Dendritic cell treated with granulocyte-macrophage colony-stimulating factor and Interleukin-4, amounts not matched to agents 40 ng/mL and 50 ng/mL, for 4 days (primary cell): ENCODE results near the gene PRPF6.
"Not testable (repeated sequence)": the region's sequence is repeated elsewhere in the genome, so short reads cannot be mapped to it uniquely, and the experiment has no call there.

ENCODE experiments used
- H3K27ac Mint-ChIP-seq: one replicate; pipeline ENCODE4 v1.8.0; 2022; ENCODE audit warnings: mild to moderate bottlenecking, mixed read lengths
- H3K27me3 Mint-ChIP-seq: one replicate; pipeline ENCODE4 v1.8.0; 2022; ENCODE audit warnings: mild to moderate bottlenecking, mixed read lengths
- H3K36me3 Mint-ChIP-seq: one replicate; pipeline ENCODE4 v1.8.0; 2022; ENCODE audit warnings: low read depth, mixed read lengths
- H3K4me1 Mint-ChIP-seq: one replicate; pipeline ENCODE4 v1.8.0; 2022; ENCODE audit warnings: low read depth, mixed read lengths
- H3K4me3 Mint-ChIP-seq: one replicate; pipeline ENCODE4 v1.8.0; 2022; ENCODE audit warnings: mild to moderate bottlenecking, moderate library complexity, mixed read lengths
- H3K9me3 Mint-ChIP-seq: one replicate; pipeline ENCODE4 v1.8.0; 2022; ENCODE audit warnings: mixed read lengths
- intact Hi-C: fragments of 100-400 bp; cut with micrococcal nuclease; formaldehyde crosslinking; loops from one replicate; pipeline ENCODE4 v1.15.0; 2022

Gene PRPF6

DNA sequence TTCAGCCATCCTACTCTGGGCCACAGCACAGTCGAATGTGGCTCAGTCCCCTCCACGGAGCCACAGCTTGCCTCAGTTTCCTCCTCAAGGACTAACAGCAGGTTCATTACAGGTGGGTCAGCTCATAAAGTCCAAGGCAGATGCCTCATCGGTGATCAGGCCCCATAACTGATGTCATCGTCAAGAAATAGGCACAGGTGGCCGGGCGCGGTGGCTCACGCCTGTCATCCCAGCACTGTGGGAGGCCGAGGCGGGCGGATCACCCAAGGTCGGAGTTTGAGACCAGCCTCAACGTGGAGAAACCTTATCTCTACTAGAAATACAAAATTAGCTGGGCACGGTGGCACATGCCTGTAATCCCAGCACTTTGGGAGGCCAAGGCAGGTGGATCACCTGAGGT, 28.2 kb upstream of the PRPF6 start:
- Mint-ChIP-seq H3K4me1 (peaks cover 79% of the 10 kb centered on the region), H3K27ac (no peak overlapping the region), H3K36me3 (peaks cover 64% of the 10 kb centered on the region), H3K4me3 (no peak overlapping the region), H3K9me3 (no peaks in the 10 kb centered on the region), H3K27me3 (peaks cover under 1% of the 10 kb centered on the region)
- intact Hi-C loops: no loop called here

DNA sequence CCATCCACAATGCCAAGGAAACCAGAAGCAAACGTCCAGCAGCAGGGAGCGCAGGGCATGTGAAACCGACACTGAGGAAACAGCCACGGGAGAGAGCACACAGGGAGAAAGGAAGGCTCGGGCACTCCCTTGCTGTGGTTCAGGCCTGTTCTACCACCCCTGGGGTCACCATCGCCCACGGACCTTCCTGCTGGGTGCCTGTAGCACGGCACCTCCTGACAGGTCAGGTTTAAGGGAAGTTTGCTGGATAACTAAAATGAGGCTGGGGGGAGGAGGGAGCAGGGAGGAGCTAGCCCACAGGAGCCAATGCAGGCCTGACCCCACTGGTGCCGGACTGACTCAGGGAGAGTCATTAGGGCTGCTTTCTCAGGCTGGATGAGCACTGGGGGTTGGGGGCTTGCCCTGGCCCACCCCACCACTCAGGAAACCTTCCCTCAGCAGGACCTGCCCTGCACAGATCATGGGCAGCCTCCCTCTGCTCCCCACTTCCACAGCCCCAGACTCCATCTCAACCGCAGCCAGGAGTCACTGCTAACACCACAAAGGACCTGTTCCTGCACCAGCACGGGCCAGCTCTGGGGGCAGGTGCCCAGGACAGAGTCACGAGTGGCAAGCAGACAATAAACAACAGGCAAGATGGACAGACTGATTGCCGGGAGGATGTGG, 27.0 kb upstream of the PRPF6 start:
- peaks cover 73% of the 10 kb centered on the region for H3K4me1 Mint-ChIP-seq
- H3K36me3 Mint-ChIP-seq: peaks cover 59% of the 10 kb centered on the region
- no peaks in the 10 kb centered on the region for H3K9me3 Mint-ChIP-seq
- intact Hi-C loops: no loop called here
- peaks cover 2% of the 10 kb centered on the region for H3K27me3 Mint-ChIP-seq
- peak overlapping the region; percentile 57 for H3K4me3 Mint-ChIP-seq
- H3K27ac Mint-ChIP-seq: peak overlapping the region; percentile 41

DNA sequence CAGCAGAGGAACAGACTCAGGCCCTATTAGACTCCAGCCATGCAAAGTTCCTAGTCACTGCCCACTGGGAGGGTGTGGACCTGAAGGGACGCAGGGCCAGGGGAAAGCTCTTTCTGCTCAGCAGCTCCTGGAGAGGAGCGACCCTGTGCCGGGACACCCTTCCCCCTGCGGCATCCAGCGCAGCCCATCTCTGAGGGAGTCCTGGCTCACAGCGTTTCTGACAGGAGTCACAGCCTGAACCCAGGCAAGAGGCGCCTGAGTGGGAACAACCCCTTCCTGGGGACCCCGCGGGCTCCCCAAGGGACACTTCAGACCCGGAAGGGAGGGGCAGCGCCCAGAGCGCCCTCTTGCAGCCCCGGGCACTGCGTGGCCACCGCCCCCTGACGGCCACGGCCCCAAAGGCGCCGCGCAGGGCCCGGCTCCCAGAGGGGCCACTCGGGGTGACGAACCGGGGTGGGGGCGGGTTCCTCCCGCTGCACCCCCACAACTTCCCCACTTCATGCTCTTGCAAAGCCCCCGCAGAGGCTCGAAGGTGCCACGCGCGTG, 25.6 kb upstream of the PRPF6 start:
- H3K9me3 Mint-ChIP-seq: no peaks in the 10 kb centered on the region
- peak overlapping the region; percentile 84 for H3K27ac Mint-ChIP-seq
- H3K4me1 Mint-ChIP-seq: peaks cover 61% of the 10 kb centered on the region
- H3K4me3 Mint-ChIP-seq: peak overlapping the region; percentile 84
- H3K36me3 Mint-ChIP-seq: peaks cover 63% of the 10 kb centered on the region
- intact Hi-C loops: loop anchor here (1.0 to 5.0 kb wide), 2 partner anchors 13 to 418 kb away; partner anchors contain the start of gene PTK6
- H3K27me3 Mint-ChIP-seq: peaks cover 2% of the 10 kb centered on the region

DNA sequence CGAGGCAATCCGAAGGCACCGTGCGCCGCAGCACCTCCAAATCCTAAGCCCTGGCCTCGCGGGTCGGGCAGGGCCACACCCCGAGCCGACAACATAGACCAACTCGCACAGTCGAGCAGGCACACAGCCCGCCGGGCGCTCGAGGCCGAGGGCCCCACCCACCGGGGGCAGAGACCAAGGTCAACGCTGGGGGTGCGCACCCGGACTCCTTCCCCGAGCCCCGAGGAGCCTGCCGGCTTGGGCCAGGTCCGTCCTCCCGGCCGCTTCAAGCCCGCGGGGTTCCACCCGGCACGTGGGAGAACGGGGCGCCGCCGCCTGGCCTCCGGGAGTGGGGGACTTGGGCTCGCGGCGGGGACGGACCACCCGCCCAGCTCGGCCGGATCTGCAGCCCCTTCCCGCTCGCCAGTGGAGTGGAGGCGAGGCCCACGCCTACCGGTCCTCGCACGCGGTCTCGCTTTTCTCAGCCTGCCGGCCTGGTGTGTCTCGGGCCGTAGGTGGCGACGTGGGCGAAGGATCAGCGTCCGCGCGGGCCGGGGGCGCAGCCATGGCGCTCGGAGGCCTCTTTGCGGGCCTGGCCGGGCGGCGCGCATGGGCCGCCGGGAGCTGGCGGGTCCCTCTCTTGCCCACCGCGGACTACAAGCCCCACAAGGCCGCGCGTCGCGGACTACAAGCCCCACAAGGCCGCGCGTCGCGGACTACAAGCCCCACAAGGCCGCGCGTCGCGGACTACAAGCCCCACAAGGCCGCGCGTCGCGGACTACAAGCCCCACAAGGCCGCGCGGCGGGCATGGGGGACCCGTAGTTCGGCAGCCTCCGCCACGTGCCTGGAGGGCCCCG, 24.9 kb upstream of the PRPF6 start, which contains the start of gene UCKL1:
Gene UCKL1, minus strand, starts transcription at position 590 of the 837 bp plus-strand sequence. Its CDS starts 44 bp downstream, at position 546.
- peak within 1 kb of the TSS; percentile 84 for H3K27ac Mint-ChIP-seq
- peaks cover 2% of the 10 kb centered on the region for H3K27me3 Mint-ChIP-seq
- intact Hi-C loops: loop anchor here (1.0 to 5.0 kb wide), 2 partner anchors 14 to 419 kb away; partner anchors contain the start of gene PTK6
- no peaks in the 10 kb centered on the region for H3K9me3 Mint-ChIP-seq
- H3K4me3 Mint-ChIP-seq: peak within 1 kb of the TSS; percentile 84
- H3K36me3 Mint-ChIP-seq: peaks cover 59% of the 10 kb centered on the region
- peaks cover 54% of the 10 kb centered on the region for H3K4me1 Mint-ChIP-seq

DNA sequence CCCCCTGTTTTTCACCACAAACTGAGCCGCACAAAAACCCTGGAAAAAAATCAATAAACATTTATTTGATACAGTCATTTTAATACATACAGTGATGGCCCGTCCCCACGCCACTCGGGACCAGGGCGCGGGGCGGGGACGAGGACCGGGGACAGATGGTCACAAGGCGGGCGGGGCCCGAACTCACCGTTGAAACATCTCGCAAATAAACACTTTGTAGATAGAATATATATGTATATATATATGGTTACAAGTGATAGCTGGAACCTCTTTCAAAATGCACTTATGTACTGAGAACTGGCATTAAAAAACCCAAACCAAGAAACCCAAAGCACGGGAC, 24.3 kb upstream of the PRPF6 start:
- Mint-ChIP-seq H3K36me3 (peaks cover 65% of the 10 kb centered on the region), H3K27ac (peak overlapping the region; percentile 84), H3K9me3 (no peaks in the 10 kb centered on the region), H3K4me1 (peaks cover 48% of the 10 kb centered on the region), H3K27me3 (peaks cover 2% of the 10 kb centered on the region), H3K4me3 (peak overlapping the region; percentile 75)
- intact Hi-C loops: loop anchor here (5.0 kb wide), 1 partner anchor 419 kb away; the partner anchor contains the start of gene PTK6

DNA sequence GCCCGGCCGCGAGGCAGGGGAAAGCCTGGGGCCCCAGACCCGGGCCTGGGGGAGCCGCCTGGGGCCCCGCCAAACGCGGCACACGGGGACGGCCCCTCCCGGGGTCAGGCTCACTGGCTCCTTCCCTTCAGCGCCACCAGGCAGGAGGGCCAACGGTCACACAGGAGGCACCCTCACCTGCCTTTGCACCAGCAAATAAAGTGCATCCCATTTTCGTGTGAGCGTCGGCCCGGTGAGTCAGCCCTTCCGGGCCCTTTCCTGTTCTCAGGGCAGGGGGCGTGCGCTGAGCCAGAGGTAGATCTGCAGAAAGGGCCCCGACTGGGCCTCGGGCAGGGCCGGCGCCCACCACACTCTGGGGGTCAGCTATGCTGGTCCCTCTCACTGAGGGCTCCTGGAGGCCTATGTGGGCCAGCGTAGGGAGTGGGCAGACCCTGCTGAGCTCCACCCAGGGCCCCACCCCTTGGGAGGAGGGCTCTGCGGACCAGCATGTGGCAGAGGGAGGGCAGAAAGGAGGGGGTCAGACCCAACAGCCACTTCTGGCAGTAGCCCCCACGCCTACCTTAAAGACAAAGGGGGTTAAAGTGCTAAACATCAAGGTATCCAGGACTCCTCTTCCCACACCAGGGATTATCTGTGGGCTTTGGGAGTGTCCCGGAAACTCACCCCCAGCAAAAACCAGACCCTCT, 23.8 kb upstream of the PRPF6 start:
- H3K4me3 Mint-ChIP-seq: peak overlapping the region; percentile 59
- H3K36me3 Mint-ChIP-seq: peaks cover 66% of the 10 kb centered on the region
- H3K27ac Mint-ChIP-seq: peak overlapping the region; percentile 84
- H3K4me1 Mint-ChIP-seq: peaks cover 43% of the 10 kb centered on the region
- H3K9me3 Mint-ChIP-seq: no peaks in the 10 kb centered on the region
- H3K27me3 Mint-ChIP-seq: peaks cover 2% of the 10 kb centered on the region
- intact Hi-C loops: loop anchor here (5.0 kb wide), 1 partner anchor 420 kb away; the partner anchor contains the start of gene PTK6

DNA sequence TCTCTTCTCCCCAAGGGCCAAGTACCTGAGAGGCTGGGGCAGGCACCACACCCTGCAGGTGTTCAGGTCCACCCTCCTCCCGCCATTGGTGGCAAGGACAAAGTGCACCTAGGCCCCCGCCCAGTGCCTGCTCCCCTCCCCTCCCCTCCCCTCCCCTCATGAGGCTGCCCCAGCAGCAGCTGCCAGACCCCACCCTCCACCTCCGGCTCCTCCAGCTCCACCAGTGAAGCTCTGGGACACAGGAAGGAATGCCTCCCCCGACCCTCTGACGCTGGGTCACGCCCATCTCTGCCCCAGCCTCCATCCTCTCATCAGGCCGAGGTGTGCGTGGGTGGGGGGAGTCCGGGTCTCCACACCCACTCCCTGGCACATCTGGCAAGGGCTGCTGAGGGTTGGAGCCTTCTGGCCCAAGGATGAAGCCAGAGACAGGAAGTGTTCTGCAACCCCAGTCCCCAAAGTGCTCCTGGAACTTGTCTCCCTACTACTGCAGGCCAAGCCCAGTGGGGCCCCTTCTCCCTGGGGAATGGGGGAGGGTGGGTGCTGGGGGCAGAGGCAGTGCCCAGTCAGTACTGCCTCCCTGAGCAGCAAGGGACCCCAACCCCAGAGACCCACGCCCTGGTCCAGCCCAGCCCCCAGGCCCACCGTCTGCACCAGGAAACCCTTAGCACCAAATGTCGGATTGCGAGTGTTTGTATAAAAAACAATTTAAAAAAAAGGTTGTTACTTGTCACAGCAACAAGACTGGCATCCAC, 23.1 kb upstream of the PRPF6 start:
- H3K4me1 Mint-ChIP-seq: peaks cover 38% of the 10 kb centered on the region
- H3K36me3 Mint-ChIP-seq: peaks cover 66% of the 10 kb centered on the region
- no peak overlapping the region for H3K27ac Mint-ChIP-seq
- intact Hi-C loops: loop anchor here (5.0 kb wide), 1 partner anchor 421 kb away; the partner anchor contains the start of gene PTK6
- H3K9me3 Mint-ChIP-seq: no peaks in the 10 kb centered on the region
- peaks cover 2% of the 10 kb centered on the region for H3K27me3 Mint-ChIP-seq
- no peak overlapping the region for H3K4me3 Mint-ChIP-seq

DNA sequence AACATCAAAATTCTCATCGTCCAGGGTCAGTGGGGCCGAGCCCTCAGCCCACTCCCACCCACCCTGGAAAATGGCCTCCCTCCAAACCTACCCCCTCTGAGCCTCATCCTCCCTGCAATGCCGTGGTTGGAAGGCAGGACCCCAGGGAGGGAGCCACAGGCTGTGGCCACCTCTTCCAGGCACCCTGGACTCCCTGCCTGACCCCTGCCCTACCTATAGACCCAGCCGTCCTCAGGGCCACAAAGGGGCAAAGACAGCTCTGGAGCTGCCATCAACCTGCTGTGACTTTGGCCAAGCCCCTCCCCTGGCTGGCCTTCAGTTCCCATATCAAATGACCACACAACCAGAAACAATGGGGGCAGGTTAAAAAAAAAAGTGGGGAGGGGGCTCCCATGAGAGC, 22.5 kb upstream of the PRPF6 start:
- peaks cover 2% of the 10 kb centered on the region for H3K27me3 Mint-ChIP-seq
- no peak overlapping the region for H3K4me3 Mint-ChIP-seq
- H3K9me3 Mint-ChIP-seq: no peaks in the 10 kb centered on the region

DNA sequence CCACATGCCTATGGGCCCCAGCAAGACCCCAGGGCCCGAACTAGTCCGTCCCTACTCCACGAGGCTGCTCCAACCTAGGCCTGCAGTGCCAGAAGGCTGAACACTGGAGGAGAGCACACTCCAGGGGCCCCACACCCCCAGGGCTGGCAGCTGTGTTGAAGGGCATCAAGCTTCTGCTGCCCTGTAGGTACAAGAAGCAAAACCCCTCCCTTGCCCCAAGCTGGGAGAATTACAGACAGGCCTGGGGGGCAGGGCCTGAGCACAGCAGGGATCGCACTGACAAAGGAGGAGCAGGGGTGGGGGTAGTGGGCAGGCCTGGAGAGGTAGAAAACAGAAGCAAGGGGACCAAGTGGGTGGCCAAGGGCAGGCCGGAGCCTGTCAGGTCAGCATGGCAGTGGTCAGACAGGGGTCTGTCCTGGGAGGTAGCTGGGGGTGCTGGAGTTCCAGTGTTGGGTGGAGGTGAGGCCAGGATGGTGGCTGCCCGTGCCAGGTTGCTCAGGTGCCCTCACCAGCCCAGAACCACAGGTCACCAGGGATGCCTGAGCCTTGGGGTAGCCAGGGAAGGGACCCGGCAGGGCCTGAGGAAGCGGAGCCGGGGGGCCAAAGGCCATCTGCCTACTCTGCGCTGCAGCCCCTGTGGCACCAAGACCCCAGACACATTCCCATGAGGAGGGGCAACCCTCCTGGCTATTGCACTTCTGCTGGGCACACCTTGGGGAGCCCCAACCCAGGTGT, 21.8 kb upstream of the PRPF6 start:
- Mint-ChIP-seq H3K36me3 (peaks cover 66% of the 10 kb centered on the region), H3K27me3 (peaks cover 2% of the 10 kb centered on the region), H3K27ac (no peak overlapping the region), H3K9me3 (no peaks in the 10 kb centered on the region), H3K4me3 (no peak overlapping the region), H3K4me1 (peaks cover 26% of the 10 kb centered on the region)
- intact Hi-C loops: loop anchor here (5.0 kb wide), 1 partner anchor 422 kb away; the partner anchor contains the start of gene PTK6

More for the DNA sequence above, 22.5 kb upstream of the PRPF6 start:
- Mint-ChIP-seq H3K27ac (no peak overlapping the region), H3K36me3 (peaks cover 66% of the 10 kb centered on the region), H3K4me1 (peaks cover 32% of the 10 kb centered on the region)
- intact Hi-C loops: loop anchor here (5.0 kb wide), 1 partner anchor 421 kb away; the partner anchor contains the start of gene PTK6

DNA sequence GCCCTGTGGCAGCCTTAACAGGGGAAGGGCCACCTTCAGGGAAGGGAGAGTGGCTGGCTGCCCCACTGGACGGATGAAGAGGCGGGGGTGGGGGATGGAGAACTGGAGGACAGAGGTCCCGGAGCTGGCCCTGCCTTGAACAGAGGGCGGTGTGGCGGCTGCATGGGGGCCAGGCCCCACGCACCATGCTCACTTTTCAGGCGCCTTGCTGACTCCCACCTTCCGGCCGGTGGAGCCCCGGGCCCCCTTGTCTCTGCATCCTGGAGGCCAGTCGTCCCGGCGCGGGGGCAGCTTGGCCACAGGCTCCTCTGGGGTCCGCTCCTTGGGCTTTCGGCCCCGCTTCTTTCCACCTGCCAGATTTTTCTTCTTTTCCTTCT, 21.2 kb upstream of the PRPF6 start:
- intact Hi-C loops: loop anchor here (5.0 kb wide), 1 partner anchor 422 kb away; the partner anchor contains the start of gene PTK6
- Mint-ChIP-seq H3K4me1 (peaks cover 20% of the 10 kb centered on the region), H3K27ac (no peak overlapping the region), H3K9me3 (no peaks in the 10 kb centered on the region), H3K4me3 (no peak overlapping the region), H3K27me3 (peaks cover 2% of the 10 kb centered on the region), H3K36me3 (peaks cover 66% of the 10 kb centered on the region)

DNA sequence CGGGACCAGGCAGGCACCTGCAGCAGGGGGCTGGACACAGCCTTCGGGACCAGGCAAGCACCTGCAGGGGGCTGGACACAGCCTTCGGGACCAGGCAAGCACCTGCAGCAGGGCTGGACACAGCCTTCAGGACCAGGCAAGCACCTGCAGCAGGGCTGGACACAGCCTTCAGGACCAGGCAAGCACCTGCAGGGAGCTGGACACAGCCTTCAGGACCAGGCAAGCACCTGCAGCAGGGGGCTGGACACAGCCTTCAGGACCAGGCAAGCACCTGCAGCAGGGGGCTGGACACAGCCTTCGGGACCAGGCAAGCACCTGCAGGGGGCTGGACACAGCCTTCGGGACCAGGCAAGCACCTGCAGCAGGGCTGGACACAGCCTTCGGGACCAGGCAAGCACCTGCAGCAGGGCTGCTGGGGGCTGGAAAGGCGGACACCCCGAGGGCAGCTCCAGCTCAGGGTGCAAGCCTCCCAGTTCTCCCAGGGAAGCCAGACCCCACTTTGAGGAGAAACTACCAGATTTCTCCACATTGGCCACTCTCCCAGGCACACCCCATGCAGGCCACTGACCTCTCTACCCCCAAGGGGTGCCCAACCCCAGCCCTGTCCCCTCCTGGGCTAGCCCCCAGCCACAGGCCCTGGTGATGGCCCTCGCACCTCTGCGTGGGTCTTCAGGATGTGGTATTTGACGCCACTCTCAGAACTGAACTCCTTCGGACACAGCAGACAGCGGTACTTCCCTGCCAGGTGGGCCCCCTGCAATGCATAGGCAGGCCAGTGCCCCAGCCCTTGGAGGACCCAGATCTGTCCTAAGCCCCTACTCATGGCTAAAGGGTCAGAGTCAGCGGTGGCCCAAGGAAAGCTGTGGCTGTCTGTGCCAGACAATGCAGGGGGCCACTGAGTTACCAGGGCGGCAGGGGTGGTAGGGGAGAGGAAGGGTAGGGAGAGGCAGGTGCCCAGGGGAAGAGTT, 20.0 kb upstream of the PRPF6 start:
- intact Hi-C loops, H3K27ac Mint-ChIP-seq, H3K27me3 Mint-ChIP-seq, H3K9me3 Mint-ChIP-seq, H3K4me3 Mint-ChIP-seq: not testable (repeated sequence)
- Mint-ChIP-seq H3K36me3 (peaks cover 60% of the 10 kb centered on the region), H3K4me1 (peaks cover 14% of the 10 kb centered on the region)
